H9 (cell line): ENCODE data around the gene SRGAP1. TPM values are rescaled to one million over a fixed set of nuclear protein-coding genes. Genes with fewer than 3 reads are reported as not detected.

Source experiments
- DNase-seq: peaks from one replicate; pipeline ENCODE4 v3.0.0-alpha.2; 2017
- H2AFZ ChIP-seq: one replicate; pipeline ENCODE4 v1.6.1; 2013; ENCODE audit warnings: mild to moderate bottlenecking, low read length, control low read depth, moderate library complexity
- H2AK5ac ChIP-seq: 2 replicates; pipeline ENCODE4 v1.6.1; 2013; ENCODE audit warnings: low read length, control low read depth, mixed read lengths; ENCODE audit not compliant: insufficient read length
- H2BK120ac ChIP-seq: one replicate; pipeline ENCODE4 v1.6.1; 2013; ENCODE audit warnings: low read depth, mild to moderate bottlenecking, low read length, control low read depth, inconsistent platforms; ENCODE audit not compliant: poor library complexity, severe bottlenecking
- H2BK12ac ChIP-seq: 2 replicates; pipeline ENCODE4 v1.6.1; 2013; ENCODE audit warnings: low read length, control low read depth, mixed read lengths, low read depth; ENCODE audit not compliant: insufficient read length
- H2BK15ac ChIP-seq: 2 replicates; pipeline ENCODE4 v1.6.1; 2013; ENCODE audit warnings: low read depth, low read length, control low read depth
- H2BK20ac ChIP-seq: one replicate; pipeline ENCODE4 v1.6.1; 2013; ENCODE audit warnings: low read depth, mild to moderate bottlenecking, low read length, control low read depth, inconsistent platforms; ENCODE audit not compliant: poor library complexity, severe bottlenecking
- H2BK5ac ChIP-seq: 2 replicates; pipeline ENCODE4 v1.6.1; 2013; ENCODE audit warnings: low read length, control low read depth, mixed read lengths; ENCODE audit not compliant: insufficient read length
- H3K14ac ChIP-seq: 2 replicates; pipeline ENCODE4 v1.6.1; 2013; ENCODE audit warnings: low read length, control low read depth; ENCODE audit not compliant: insufficient read depth
- H3K18ac ChIP-seq: 2 replicates; pipeline ENCODE4 v1.6.1; 2013; ENCODE audit warnings: low read depth, mild to moderate bottlenecking, mixed read lengths, low read length, control low read depth; ENCODE audit not compliant: insufficient read length
- H3K23ac ChIP-seq: 2 replicates; pipeline ENCODE4 v1.6.1; 2013; ENCODE audit warnings: low read length, control low read depth, mixed read lengths, low read depth; ENCODE audit not compliant: insufficient read length
- H3K23me2 ChIP-seq: 2 replicates; pipeline ENCODE4 v1.6.1; 2013; ENCODE audit warnings: low read depth, mild to moderate bottlenecking, mixed read lengths, low read length, control low read depth; ENCODE audit not compliant: insufficient read length, poor library complexity, severe bottlenecking
- H3K27ac ChIP-seq: 2 replicates; pipeline ENCODE4 v1.5.1; 2013; ENCODE audit warnings: low read length, control low read depth, mixed read lengths, low read depth; ENCODE audit not compliant: insufficient read length
- H3K27me3 ChIP-seq: 2 replicates; pipeline ENCODE4 v1.6.1; 2013; ENCODE audit warnings: low read length, control low read depth, inconsistent platforms; ENCODE audit not compliant: insufficient read depth
- H3K4ac ChIP-seq: 2 replicates; pipeline ENCODE4 v1.6.1; 2013; ENCODE audit warnings: low read depth, mild to moderate bottlenecking, control low read depth, inconsistent platforms, low read length, moderate library complexity
- H3K4me1 ChIP-seq: 2 replicates; pipeline ENCODE4 v1.6.1; 2013; ENCODE audit warnings: low read length, control low read depth, inconsistent platforms; ENCODE audit not compliant: insufficient read depth
- H3K4me2 ChIP-seq: 2 replicates; pipeline ENCODE4 v1.6.1; 2013; ENCODE audit warnings: low read length, control low read depth, mixed read lengths; ENCODE audit not compliant: insufficient read length, insufficient read depth
- H3K56ac ChIP-seq: 2 replicates; pipeline ENCODE4 v1.6.1; 2013; ENCODE audit warnings: low read depth, mild to moderate bottlenecking, mixed read lengths, low read length, control low read depth; ENCODE audit not compliant: insufficient read length
- H3K79me1 ChIP-seq: 2 replicates; pipeline ENCODE4 v1.6.1; 2013; ENCODE audit warnings: low read depth, mild to moderate bottlenecking, moderate library complexity, low read length, control low read depth, inconsistent platforms; ENCODE audit not compliant: insufficient read depth, poor library complexity, severe bottlenecking
- H3K79me2 ChIP-seq: 2 replicates; pipeline ENCODE4 v1.6.1; 2013; ENCODE audit warnings: low read length, control low read depth, inconsistent platforms; ENCODE audit not compliant: insufficient read depth
- H3K9ac ChIP-seq: 2 replicates; pipeline ENCODE4 v1.6.1; 2013; ENCODE audit warnings: low read length, control low read depth, mixed read lengths; ENCODE audit not compliant: insufficient read length; ENCODE audit errors: extremely low read depth
- H3K9me3 ChIP-seq: one replicate; pipeline ENCODE4 v1.6.1; 2013; ENCODE audit warnings: low read depth, low read length, inconsistent platforms; ENCODE audit not compliant: control insufficient read depth
- H3T11ph ChIP-seq: one replicate; pipeline ENCODE4 v1.6.1; 2013; ENCODE audit warnings: mild to moderate bottlenecking, low read length, control low read depth, inconsistent platforms
- H4K20me1 ChIP-seq: one replicate; pipeline ENCODE4 v1.6.1; 2013; ENCODE audit not compliant: control insufficient read depth, insufficient read length, insufficient read depth
- H4K5ac ChIP-seq: 2 replicates; pipeline ENCODE4 v1.6.1; 2013; ENCODE audit warnings: low read depth, mild to moderate bottlenecking, mixed read lengths, low read length, control low read depth; ENCODE audit not compliant: insufficient read length
- H4K8ac ChIP-seq: replicated peaks from 2 replicates; pipeline ENCODE4 v1.6.1; 2013; ENCODE audit warnings: low read length, control low read depth, mixed read lengths, low read depth; ENCODE audit not compliant: insufficient read length
- H4K91ac ChIP-seq: 2 replicates; pipeline ENCODE4 v1.6.1; 2013; ENCODE audit warnings: low read depth, mild to moderate bottlenecking, moderate library complexity, mixed read lengths, low read length, control low read depth; ENCODE audit not compliant: insufficient read length
- H3K27ac Mint-ChIP-seq, 3 experiments: 2 replicates in 2 of 3; 3 replicates in 1 of 3; pipeline ENCODE4 v1.8.0; 2020 to 2021; ENCODE audit warnings: mixed read lengths in 3 of 3, mild to moderate bottlenecking in 1 of 3, moderate library complexity in 1 of 3
- H3K27me3 Mint-ChIP-seq: 2 replicates; pipeline ENCODE4 v1.8.0; 2021; ENCODE audit warnings: low read depth, mild to moderate bottlenecking, moderate library complexity, mixed read lengths
- H3K36me3 Mint-ChIP-seq, 3 experiments: 2 replicates in 2 of 3; 3 replicates in 1 of 3; pipeline ENCODE4 v1.8.0; 2020 to 2021; ENCODE audit warnings: low read depth in 3 of 3, mixed read lengths in 3 of 3; ENCODE audit not compliant: insufficient read depth in 1 of 3
- H3K4me1 Mint-ChIP-seq, 2 experiments: 2 replicates each; pipeline ENCODE4 v1.8.0; 2020; ENCODE audit warnings: mixed read lengths in 2 of 2
- H3K4me3 Mint-ChIP-seq, 2 experiments: 2 replicates in 1 of 2; 3 replicates in 1 of 2; pipeline ENCODE4 v1.8.0; 2020 to 2021; ENCODE audit warnings: mild to moderate bottlenecking in 2 of 2, mixed read lengths in 2 of 2, moderate library complexity in 1 of 2
- H3K9me3 Mint-ChIP-seq, 2 experiments: 2 replicates in 1 of 2; 3 replicates in 1 of 2; pipeline ENCODE4 v1.8.0; 2020; ENCODE audit warnings: mild to moderate bottlenecking in 2 of 2, mixed read lengths in 2 of 2, moderate library complexity in 1 of 2
- CTCF ChIP-seq: fragments of 200-600 bp; sonication (generic); conservative IDR thresholded peaks from 3 replicates; pipeline ENCODE4 v1.8.0; 2021; ENCODE audit warnings: antibody characterized with exemption, mild to moderate bottlenecking
- total RNA-seq: library from RNA; stranded (reverse); gene quantifications from 2 replicates; pipeline ENCODE4 v1.2.1, GENCODE V29; 2021

Gene SRGAP1
- total RNA-seq, 1 experiment from 2014 or later, result 4.8 TPM

- Histone ChIP-seq H2AK5ac (no peak overlapping the region), H2BK120ac (no peak overlapping the region), H3K4me2 (no peak overlapping the region), H2BK5ac (no peak overlapping the region), H4K20me1 (no peaks in the 10 kb centered on the region), H3K4ac (no peak overlapping the region), H3K79me2 (no peaks in the 10 kb centered on the region), H2AFZ (no peak overlapping the region), H4K5ac (no peak overlapping the region), H3K79me1 (no peaks in the 10 kb centered on the region), H2BK20ac (no peak overlapping the region), H3K4me1 (peaks cover 3% of the 10 kb centered on the region), H3K56ac (no peak overlapping the region), H3K23ac (no peak overlapping the region), H4K8ac (no peak overlapping the region), H3K14ac (no peak overlapping the region), H3T11ph (no peak overlapping the region), H3K9me3 (no peaks in the 10 kb centered on the region), H3K9ac (no peak overlapping the region), H2BK15ac (no peak overlapping the region), H3K27me3 (no peaks in the 10 kb centered on the region), H3K18ac (no peak overlapping the region), H3K23me2 (no peaks in the 10 kb centered on the region), H3K27ac (no peak overlapping the region), H4K91ac (no peak overlapping the region), H2BK12ac (no peak overlapping the region)
- Mint-ChIP-seq H3K9me3 (peaks cover 0 to 8% of the 10 kb centered on the region in 2 experiments; a peak in 2 of 5 replicates), H3K4me3 (no peak overlapping the region), H3K36me3 (peaks cover 9 to 21% (median 11%) of the 10 kb centered on the region in 3 experiments; a peak in 6 of 7 replicates), H3K27me3 (no peaks in the 10 kb centered on the region), H3K4me1 (peaks cover 17 to 22% of the 10 kb centered on the region in 2 experiments), H3K27ac (no peak overlapping the region)
- TF ChIP-seq CTCF, result no peak
- no peak for DNase-seq
Observed at GRCh38 chr12:64034901-64035576, 190.5 kb downstream of the SRGAP1 start.
